ENCODE measurements around the gene DHRS2.
"Not testable (repeated sequence)": the region's sequence is repeated elsewhere in the genome, so short reads cannot be mapped to it uniquely, and the experiment has no call there.

Gene DHRS2

GRCh38 chr14:23636317-23637211 is at the start of gene DHRS2:
TSS of gene DHRS2 (plus strand) at chr14:23636364. CDS start at chr14:23638865, 2,501 bp downstream.
- no peak for DNase-seq (ENCODE audit: low read depth in 2 of 2)

GRCh38 chr14:23588884-23589598 is 47.1 kb upstream of the DHRS2 start:
- DNase-seq (ENCODE audit: low read depth in 2 of 2), result peak; percentile 64 to 72

GRCh38 chr14:23589606-23590005 is 46.6 kb upstream of the DHRS2 start:
- DNase-seq (ENCODE audit: low read depth in 2 of 2), result no peak

GRCh38 chr14:23590198-23590597 is 46.0 kb upstream of the DHRS2 start:
- no peak for DNase-seq (ENCODE audit: low read depth in 2 of 2)

GRCh38 chr14:23594191-23594590 is 42.0 kb upstream of the DHRS2 start:
- DNase-seq (ENCODE audit: low read depth in 2 of 2), result not testable (repeated sequence)

GRCh38 chr14:23600322-23600707 is 35.8 kb upstream of the DHRS2 start:
- no peak for DNase-seq (ENCODE audit: low read depth in 2 of 2)

- DNase-seq (ENCODE audit: low read depth in 2 of 2), result no peak
Observed at GRCh38 chr14:23600806-23601205, 35.4 kb upstream of the DHRS2 start.

GRCh38 chr14:23601424-23601823 is 34.7 kb upstream of the DHRS2 start:
- no peak for DNase-seq (ENCODE audit: low read depth in 2 of 2)

- DNase-seq (ENCODE audit: low read depth in 2 of 2), result no peak
Observed at GRCh38 chr14:23601845-23602180, 34.4 kb upstream of the DHRS2 start.

GRCh38 chr14:23602181-23603095 is 33.7 kb upstream of the DHRS2 start:
- DNase-seq (ENCODE audit: low read depth in 2 of 2), result no peak

- DNase-seq (ENCODE audit: low read depth in 2 of 2), result no peak
Observed at GRCh38 chr14:23603103-23603502, 33.1 kb upstream of the DHRS2 start.

GRCh38 chr14:23604148-23604547 is 32.0 kb upstream of the DHRS2 start:
- DNase-seq (ENCODE audit: low read depth in 2 of 2), result no peak

- DNase-seq (ENCODE audit: low read depth in 2 of 2), result no peak
Observed at GRCh38 chr14:23604675-23605170, 31.4 kb upstream of the DHRS2 start.

GRCh38 chr14:23605931-23606585 is 30.1 kb upstream of the DHRS2 start:
- DNase-seq (ENCODE audit: low read depth in 2 of 2), result no peak

GRCh38 chr14:23608454-23608853 is 27.7 kb upstream of the DHRS2 start:
- no peak for DNase-seq (ENCODE audit: low read depth in 2 of 2)

- DNase-seq (ENCODE audit: low read depth in 2 of 2), result no peak
Observed at GRCh38 chr14:23609001-23609400, 27.2 kb upstream of the DHRS2 start.

- DNase-seq (ENCODE audit: low read depth in 2 of 2), result not testable (repeated sequence)
Observed at GRCh38 chr14:23609411-23610089, 26.6 kb upstream of the DHRS2 start.

- DNase-seq (ENCODE audit: low read depth in 2 of 2), result no peak
Observed at GRCh38 chr14:23610090-23610814, 25.9 kb upstream of the DHRS2 start.

GRCh38 chr14:23610815-23611289 is 25.3 kb upstream of the DHRS2 start:
- DNase-seq (ENCODE audit: low read depth in 2 of 2), result no peak

GRCh38 chr14:23612354-23612732 is 23.8 kb upstream of the DHRS2 start:
- DNase-seq (ENCODE audit: low read depth in 2 of 2), result no peak
